ENCODE measurements around the gene METTL23.

DNA sequence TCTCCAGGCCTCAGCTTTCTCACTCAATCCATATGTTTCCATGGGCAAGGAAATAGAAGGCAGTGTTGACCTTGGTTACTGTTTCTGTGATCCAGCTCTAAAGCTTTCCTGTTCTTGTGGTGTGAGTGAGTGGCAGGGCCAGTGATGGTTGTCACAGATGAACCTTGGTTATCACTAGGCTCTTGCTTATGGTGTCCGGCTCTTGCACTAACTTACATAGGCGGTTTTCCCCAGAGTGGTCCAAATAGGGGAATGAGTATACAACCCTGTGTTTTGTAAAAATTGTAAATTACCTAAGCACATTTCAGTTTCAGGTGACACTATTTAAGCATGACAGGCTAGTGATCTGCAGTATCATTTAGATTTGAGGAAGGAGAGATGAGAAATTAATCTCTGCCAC lies 18.1 kb downstream of the METTL23 start:
- TF ChIP-seq, protein P1, sequence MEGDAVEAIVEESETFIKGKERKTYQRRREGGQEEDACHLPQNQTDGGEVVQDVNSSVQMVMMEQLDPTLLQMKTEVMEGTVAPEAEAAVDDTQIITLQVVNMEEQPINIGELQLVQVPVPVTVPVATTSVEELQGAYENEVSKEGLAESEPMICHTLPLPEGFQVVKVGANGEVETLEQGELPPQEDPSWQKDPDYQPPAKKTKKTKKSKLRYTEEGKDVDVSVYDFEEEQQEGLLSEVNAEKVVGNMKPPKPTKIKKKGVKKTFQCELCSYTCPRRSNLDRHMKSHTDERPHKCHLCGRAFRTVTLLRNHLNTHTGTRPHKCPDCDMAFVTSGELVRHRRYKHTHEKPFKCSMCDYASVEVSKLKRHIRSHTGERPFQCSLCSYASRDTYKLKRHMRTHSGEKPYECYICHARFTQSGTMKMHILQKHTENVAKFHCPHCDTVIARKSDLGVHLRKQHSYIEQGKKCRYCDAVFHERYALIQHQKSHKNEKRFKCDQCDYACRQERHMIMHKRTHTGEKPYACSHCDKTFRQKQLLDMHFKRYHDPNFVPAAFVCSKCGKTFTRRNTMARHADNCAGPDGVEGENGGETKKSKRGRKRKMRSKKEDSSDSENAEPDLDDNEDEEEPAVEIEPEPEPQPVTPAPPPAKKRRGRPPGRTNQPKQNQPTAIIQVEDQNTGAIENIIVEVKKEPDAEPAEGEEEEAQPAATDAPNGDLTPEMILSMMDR (conservative IDR thresholded peaks at IDR 0.05 in 1 of 2, IDR thresholded peaks at IDR 0.05 in 1 of 2; ENCODE audit: extremely low read depth in 1 of 2, insufficient read depth in 1 of 2, low read depth in 1 of 2, low read length in 2 of 2): no peak
- no peak for TF ChIP-seq EZH2 (IDR thresholded peaks at IDR 0.05; ENCODE audit: borderline replicate concordance, low read length)
